Erythroblast (primary cell): ENCODE measurements around the gene KRTAP5-9.

Source experiments
- GATA1 ChIP-seq: IDR thresholded peaks from 2 replicates; pipeline ENCODE4 v1.6.1; 2011; ENCODE audit warnings: low read depth, mild to moderate bottlenecking, control low read depth, low read length, moderate library complexity
- POLR2A ChIP-seq: IDR thresholded peaks from 2 replicates; pipeline ENCODE4 v1.6.1; 2011; ENCODE audit warnings: mild to moderate bottlenecking, low read length

GRCh38 chr11:71543866-71544265 lies 4.4 kb upstream of the KRTAP5-9 start:
- TF ChIP-seq POLR2A, result no peak
- TF ChIP-seq GATA1, result no peak
